ENCODE measurements around the gene TRIM27. TPM values are rescaled to one million over a fixed set of nuclear protein-coding genes. Genes with fewer than 3 reads are reported as not detected.

The TRIM27 gene
- total RNA-seq, 2 donors from 2014 or later, result 81.8 to 82.7 TPM

GRCh38 chr6:28927846-28928245 is 4.1 kb upstream of the TRIM27 start:
- Histone ChIP-seq H3K9me3 (ENCODE audit: control insufficient read depth, low read length) (no peaks in the 10 kb centered on the region), H3K27me3 (ENCODE audit: control insufficient read depth, insufficient read depth, low read length, poor library complexity, severe bottlenecking) (no peaks in the 10 kb centered on the region), H3K9ac (ENCODE audit: extremely low read depth, low read length, poor library complexity, severe bottlenecking) (peak overlapping the region; percentile 41), H3K4me3 (ENCODE audit: low read length) (no peak overlapping the region), H3K27ac (ENCODE audit: low read depth, low read length) (no peak overlapping the region), H3K4me1 (ENCODE audit: control insufficient read depth, insufficient read depth, low read length) (no peaks in the 10 kb centered on the region), H3K36me3 (ENCODE audit: control insufficient read depth, insufficient read depth, low read length) (no peaks in the 10 kb centered on the region)
- H3K9me3 Mint-ChIP-seq, result no peaks in the 10 kb centered on the region
- no peaks in the 10 kb centered on the region for H3K36me3 Mint-ChIP-seq (ENCODE audit: low read depth)
- H3K27me3 Mint-ChIP-seq (ENCODE audit: insufficient read depth), result no peaks in the 10 kb centered on the region
- H3K27ac Mint-ChIP-seq, result peak overlapping the region; percentile 83
- no peak overlapping the region for H3K4me3 Mint-ChIP-seq
- 50 to 71% methylated on average over 4 to 5 of the region's 5 CpGs for WGBS, 2 experiments (ENCODE audit: insufficient coverage in 1 of 2, insufficient read length in 1 of 2)
- no peak for DNase-seq
- H3K4me1 Mint-ChIP-seq, result peaks cover 10% of the 10 kb centered on the region
- TF ChIP-seq, protein P1, sequence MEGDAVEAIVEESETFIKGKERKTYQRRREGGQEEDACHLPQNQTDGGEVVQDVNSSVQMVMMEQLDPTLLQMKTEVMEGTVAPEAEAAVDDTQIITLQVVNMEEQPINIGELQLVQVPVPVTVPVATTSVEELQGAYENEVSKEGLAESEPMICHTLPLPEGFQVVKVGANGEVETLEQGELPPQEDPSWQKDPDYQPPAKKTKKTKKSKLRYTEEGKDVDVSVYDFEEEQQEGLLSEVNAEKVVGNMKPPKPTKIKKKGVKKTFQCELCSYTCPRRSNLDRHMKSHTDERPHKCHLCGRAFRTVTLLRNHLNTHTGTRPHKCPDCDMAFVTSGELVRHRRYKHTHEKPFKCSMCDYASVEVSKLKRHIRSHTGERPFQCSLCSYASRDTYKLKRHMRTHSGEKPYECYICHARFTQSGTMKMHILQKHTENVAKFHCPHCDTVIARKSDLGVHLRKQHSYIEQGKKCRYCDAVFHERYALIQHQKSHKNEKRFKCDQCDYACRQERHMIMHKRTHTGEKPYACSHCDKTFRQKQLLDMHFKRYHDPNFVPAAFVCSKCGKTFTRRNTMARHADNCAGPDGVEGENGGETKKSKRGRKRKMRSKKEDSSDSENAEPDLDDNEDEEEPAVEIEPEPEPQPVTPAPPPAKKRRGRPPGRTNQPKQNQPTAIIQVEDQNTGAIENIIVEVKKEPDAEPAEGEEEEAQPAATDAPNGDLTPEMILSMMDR (conservative IDR thresholded peaks at IDR 0.05), result no peak

DNA sequence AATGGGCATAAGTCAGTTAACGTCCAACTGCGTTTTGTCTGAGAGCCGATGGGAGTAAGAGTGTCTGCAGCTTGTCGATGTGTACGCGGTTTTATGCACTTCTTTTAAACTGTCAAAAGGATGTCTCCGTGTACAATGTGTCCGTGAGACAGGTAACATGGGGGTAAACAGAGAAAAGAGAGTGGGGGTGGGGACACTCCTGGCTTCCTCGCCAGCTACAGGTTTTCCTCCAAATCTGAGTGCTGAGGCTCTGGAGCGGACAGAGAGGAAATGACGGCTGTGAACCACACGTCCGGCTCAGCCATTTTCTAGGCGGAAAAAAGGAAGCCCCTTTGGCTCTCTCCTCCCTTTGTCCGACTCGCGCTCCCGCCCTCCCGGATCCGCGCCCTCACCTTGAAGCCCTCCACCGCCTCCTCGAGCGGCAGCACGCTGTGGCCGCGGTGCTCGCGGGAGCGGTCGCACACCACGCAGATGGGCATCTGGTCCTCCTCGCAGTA is 916 bp downstream of the TRIM27 start:
- no peak for DNase-seq
- Mint-ChIP-seq H3K36me3 (ENCODE audit: low read depth) (peaks cover 44% of the 10 kb centered on the region), H3K9me3 (no peaks in the 10 kb centered on the region), H3K27me3 (ENCODE audit: insufficient read depth) (no peaks in the 10 kb centered on the region), H3K4me1 (peaks cover 19% of the 10 kb centered on the region), H3K4me3 (peak overlapping the region; percentile 96), H3K27ac (peak overlapping the region; percentile 92)
- H3K4me3 ChIP-seq (ENCODE audit: low read length), result peak overlapping the region; percentile 98
- TF ChIP-seq, protein P1 (conservative IDR thresholded peaks at IDR 0.05), result no peak
- no peaks in the 10 kb centered on the region for H3K27me3 ChIP-seq (ENCODE audit: control insufficient read depth, insufficient read depth, low read length, poor library complexity, severe bottlenecking)
- WGBS, 2 experiments (ENCODE audit: insufficient coverage in 1 of 2, insufficient read length in 1 of 2), result 1 to 2% methylated on average over 17 to 33 of the region's 33 CpGs
- no peaks in the 10 kb centered on the region for H3K4me1 ChIP-seq (ENCODE audit: control insufficient read depth, insufficient read depth, low read length)
- H3K36me3 ChIP-seq (ENCODE audit: control insufficient read depth, insufficient read depth, low read length), result peaks cover 40% of the 10 kb centered on the region
- no peaks in the 10 kb centered on the region for H3K9me3 ChIP-seq (ENCODE audit: control insufficient read depth, low read length)
- peak overlapping the region; percentile 85 for H3K27ac ChIP-seq (ENCODE audit: low read depth, low read length)
- peak overlapping the region; percentile 85 for H3K9ac ChIP-seq (ENCODE audit: extremely low read depth, low read length, poor library complexity, severe bottlenecking)

- Mint-ChIP-seq H3K27ac (peak overlapping the region; percentile 92), H3K36me3 (ENCODE audit: low read depth) (peaks cover 49% of the 10 kb centered on the region), H3K9me3 (no peaks in the 10 kb centered on the region), H3K4me1 (peaks cover 16% of the 10 kb centered on the region), H3K27me3 (ENCODE audit: insufficient read depth) (no peaks in the 10 kb centered on the region), H3K4me3 (peak overlapping the region; percentile 96)
- Histone ChIP-seq H3K9ac (ENCODE audit: extremely low read depth, low read length, poor library complexity, severe bottlenecking) (peak overlapping the region; percentile 85), H3K27me3 (ENCODE audit: control insufficient read depth, insufficient read depth, low read length, poor library complexity, severe bottlenecking) (no peaks in the 10 kb centered on the region), H3K36me3 (ENCODE audit: control insufficient read depth, insufficient read depth, low read length) (peaks cover 45% of the 10 kb centered on the region), H3K27ac (ENCODE audit: low read depth, low read length) (no peak overlapping the region), H3K9me3 (ENCODE audit: control insufficient read depth, low read length) (no peaks in the 10 kb centered on the region), H3K4me1 (ENCODE audit: control insufficient read depth, insufficient read depth, low read length) (no peaks in the 10 kb centered on the region), H3K4me3 (ENCODE audit: low read length) (peak overlapping the region; percentile 98)
- DNase-seq, result no peak
- 60 to 69% methylated on average over 7 to 10 of the region's 10 CpGs for WGBS, 2 experiments (ENCODE audit: insufficient coverage in 1 of 2, insufficient read length in 1 of 2)
- TF ChIP-seq, protein P1 (conservative IDR thresholded peaks at IDR 0.05), result no peak
Observed at GRCh38 chr6:28922004-28922820, 1.6 kb downstream of the TRIM27 start.
